SH-SY5Y (cell line): ENCODE results near the gene FTSJ1.

Experiments
- GATA2 ChIP-seq: IDR thresholded peaks from 2 replicates; pipeline ENCODE4 v1.6.1; 2011; ENCODE audit warnings: mild to moderate bottlenecking, low read depth, low read length
- GATA3 ChIP-seq: IDR thresholded peaks from 2 replicates; pipeline ENCODE4 v1.6.1; 2011; ENCODE audit warnings: low read depth, mild to moderate bottlenecking, low read length, moderate library complexity

The FTSJ1 gene

GRCh38 chrX:48507246-48507645 lies 31.2 kb downstream of the FTSJ1 start:
- TF ChIP-seq GATA3 (no peak), GATA2 (no peak)

DNA sequence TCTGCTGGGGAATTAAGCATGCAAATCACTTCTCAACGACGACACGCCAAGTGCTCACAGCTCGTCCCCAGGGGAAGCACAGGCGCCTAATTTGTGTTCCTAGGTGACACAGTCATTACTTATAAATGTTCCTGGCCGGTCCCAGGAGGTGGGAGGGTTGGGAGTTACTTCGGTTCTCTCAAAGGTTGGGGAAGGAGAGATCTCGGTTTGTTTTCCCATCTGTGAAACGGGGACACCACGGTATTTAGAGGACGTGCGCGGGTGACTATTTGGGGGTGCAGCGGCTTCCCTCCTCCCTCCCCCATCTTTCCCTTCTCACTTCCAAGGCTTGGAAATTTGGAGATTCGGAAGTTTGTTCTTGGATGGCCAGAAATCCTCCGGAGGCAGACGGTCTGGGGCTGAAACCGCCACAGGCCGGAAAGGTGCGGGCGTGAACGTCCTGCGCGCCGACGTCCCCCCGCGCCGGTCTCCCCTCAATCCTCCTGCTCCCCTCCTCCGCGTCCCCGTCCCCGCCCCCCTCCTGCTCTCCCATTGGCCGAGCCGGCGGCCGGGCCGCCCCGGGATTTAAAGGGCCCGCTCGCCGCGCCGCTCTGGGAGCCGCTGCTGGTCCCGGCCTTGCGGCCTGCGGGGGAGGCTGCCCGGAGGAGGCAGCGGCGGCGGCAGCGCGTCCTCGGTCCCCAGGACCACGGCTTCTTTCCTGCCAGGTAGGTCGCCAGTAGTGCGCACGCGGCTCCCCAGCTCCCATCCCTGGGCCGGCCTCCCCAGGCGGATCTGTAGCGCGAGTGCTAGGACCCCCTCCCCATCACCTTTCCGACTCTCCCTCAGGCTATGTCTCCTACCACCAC lies 32.6 kb downstream of the FTSJ1 start, which contains the start of gene PORCN:
Gene PORCN (plus strand): TSS at position 593 of the 845 bp plus-strand sequence. CDS start 829 bp downstream, outside the sequence.
- TF ChIP-seq GATA3 (no peak), GATA2 (no peak)

DNA sequence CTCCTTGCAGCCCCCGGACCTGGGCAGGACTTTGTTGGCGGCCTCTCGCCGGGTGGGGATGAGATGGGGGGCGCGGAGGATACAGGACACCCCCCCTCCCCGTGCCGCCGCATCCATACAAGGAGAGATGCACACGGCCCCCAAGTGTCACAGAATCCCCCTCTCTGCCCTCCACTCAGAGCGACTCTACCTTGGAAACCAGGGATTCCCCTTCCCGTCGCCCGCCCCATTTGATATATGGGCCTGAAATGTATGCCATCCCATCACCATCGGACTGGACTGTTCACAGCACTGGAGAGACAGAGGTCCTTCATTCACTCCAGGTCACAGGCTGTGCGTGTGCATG lies 33.2 kb downstream of the FTSJ1 start:
- TF ChIP-seq GATA3 (no peak), GATA2 (no peak)

DNA sequence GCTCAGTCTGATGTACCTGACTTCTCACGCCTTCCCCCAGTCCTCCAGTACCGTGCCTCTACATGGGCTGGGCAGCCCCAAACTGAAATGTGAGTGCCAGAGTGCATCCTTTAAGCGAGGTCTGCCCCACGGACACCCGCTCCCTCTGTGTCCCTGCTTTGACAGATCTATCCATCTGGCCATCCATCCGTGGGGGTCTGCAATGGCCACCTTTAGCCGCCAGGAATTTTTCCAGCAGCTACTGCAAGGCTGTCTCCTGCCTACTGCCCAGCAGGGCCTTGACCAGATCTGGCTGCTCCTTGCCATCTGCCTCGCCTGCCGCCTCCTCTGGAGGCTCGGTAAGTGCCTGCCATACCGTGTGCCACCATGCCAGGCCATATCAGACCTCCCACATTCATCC lies 33.6 kb downstream of the FTSJ1 start:
- TF ChIP-seq GATA2: no peak
- no peak for TF ChIP-seq GATA3

DNA sequence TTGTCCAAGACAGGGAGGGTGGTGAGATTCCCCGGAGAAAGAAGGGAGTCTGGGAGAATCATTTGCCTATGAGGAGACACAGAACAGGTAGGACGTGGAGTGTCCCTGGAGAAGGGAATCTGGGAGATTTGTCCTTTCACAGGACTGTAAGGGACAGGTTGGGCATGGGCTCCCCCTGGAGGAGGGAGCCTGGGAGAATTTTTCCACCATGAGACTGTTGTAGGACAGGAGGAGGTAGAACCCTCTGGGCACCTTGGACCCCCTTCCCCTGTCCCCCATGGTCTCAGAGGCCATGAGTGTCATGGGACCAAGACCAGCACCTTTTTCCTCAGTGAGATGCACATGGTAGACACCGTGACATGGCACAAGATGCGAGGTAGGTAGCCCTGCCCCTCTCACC lies 35.6 kb downstream of the FTSJ1 start:
- TF ChIP-seq GATA3 (no peak), GATA2 (no peak)

- TF ChIP-seq GATA3 (no peak), GATA2 (no peak)
Measured at GRCh38 chrX:48512371-48512935, 36.5 kb downstream of the FTSJ1 start.

- no peak for TF ChIP-seq GATA3
- no peak for TF ChIP-seq GATA2
Measured at GRCh38 chrX:48513670-48514069, 37.7 kb downstream of the FTSJ1 start.

GRCh38 chrX:48514126-48514806 lies 38.3 kb downstream of the FTSJ1 start:
- TF ChIP-seq GATA2 (no peak), GATA3 (no peak)

DNA sequence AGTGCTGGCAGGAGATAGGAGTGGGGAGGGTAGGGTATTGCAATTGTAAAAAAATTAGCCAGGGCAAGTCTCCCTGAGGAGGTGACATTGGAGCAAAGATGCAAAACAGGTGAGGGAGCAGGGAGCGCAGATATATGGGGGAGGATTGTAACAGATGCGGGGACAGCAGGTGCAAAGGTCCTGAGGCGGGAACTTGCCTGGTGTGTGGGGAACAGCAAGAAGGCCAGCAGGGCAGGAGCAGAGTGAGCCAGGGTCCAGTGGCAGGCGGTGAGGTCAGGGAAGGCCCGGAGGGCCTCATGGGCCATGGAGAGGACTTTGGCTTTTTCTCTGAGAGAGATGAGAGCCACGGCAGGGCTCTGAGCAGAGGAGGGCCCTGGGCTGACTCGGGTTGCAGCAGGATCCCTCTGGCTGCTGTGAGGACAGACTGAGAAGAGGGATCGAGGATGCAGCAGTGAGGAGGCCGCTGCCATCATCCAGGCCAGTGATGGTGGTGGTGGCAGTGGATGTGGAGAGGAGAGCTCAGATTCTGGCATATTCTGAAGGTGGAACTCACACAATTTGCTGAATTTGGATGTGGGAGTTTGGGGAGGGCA lies 39.0 kb downstream of the FTSJ1 start:
- TF ChIP-seq GATA2: no peak
- no peak for TF ChIP-seq GATA3

GRCh38 chrX:48515842-48516241 lies 39.8 kb downstream of the FTSJ1 start:
- no peak for TF ChIP-seq GATA3
- TF ChIP-seq GATA2: no peak

GRCh38 chrX:48516285-48516684 lies 40.3 kb downstream of the FTSJ1 start:
- TF ChIP-seq GATA3 (no peak), GATA2 (no peak)

DNA sequence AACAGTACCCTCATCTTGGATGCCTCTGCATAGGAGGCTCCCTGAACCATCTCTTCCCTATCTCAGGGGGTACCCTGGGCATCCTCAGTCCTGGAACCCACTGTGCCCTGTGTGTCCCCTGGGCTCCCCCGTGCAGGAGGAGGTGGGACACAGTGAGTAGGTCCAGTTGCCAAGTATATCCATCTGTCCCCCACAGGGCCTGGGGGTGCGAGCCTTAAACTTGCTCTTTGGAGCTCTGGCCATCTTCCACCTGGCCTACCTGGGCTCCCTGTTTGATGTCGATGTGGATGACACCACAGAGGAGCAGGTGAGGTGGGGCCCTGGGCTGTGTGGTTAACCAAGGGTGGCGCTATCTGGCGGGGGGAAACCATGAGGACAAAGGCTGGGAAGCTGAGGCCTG lies 41.0 kb downstream of the FTSJ1 start:
- no peak for TF ChIP-seq GATA2
- no peak for TF ChIP-seq GATA3

GRCh38 chrX:48520455-48520854 lies 44.5 kb downstream of the FTSJ1 start:
- TF ChIP-seq GATA3 (no peak), GATA2 (no peak)

DNA sequence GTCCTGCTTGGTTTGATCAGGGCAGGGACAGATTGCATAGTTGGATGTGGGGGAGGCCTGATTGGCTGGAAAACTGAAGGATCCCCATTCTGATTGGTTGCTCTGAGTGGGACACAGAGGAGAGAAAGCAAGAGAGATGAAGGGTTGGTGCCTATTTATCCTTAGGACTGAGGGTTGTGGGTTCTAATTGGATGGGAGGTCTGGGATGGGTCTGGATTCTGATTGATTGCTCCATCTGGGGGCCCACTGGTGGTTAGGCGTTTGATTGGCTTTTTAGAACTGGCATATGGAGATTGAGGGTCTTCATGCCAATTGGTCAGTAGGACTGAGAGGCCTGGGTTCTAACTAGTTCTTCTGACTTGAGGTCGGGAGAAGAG lies 45.0 kb downstream of the FTSJ1 start:
- TF ChIP-seq GATA2 (no peak), GATA3 (no peak)
